Activated effector memory CD4-positive, alpha-beta T cell treated with Interleukin-2 at 50 U/mL for 16 hours (primary cell): Measurements from ENCODE around the gene DDX3X.
"Not testable (repeated sequence)": the region's sequence is repeated elsewhere in the genome, so short reads cannot be mapped to it uniquely, and the experiment has no call there.

Source experiments
- DNase-seq: peaks from one replicate; pipeline ENCODE4 v3.0.0-alpha.2; 2020

The DDX3X gene

DNA sequence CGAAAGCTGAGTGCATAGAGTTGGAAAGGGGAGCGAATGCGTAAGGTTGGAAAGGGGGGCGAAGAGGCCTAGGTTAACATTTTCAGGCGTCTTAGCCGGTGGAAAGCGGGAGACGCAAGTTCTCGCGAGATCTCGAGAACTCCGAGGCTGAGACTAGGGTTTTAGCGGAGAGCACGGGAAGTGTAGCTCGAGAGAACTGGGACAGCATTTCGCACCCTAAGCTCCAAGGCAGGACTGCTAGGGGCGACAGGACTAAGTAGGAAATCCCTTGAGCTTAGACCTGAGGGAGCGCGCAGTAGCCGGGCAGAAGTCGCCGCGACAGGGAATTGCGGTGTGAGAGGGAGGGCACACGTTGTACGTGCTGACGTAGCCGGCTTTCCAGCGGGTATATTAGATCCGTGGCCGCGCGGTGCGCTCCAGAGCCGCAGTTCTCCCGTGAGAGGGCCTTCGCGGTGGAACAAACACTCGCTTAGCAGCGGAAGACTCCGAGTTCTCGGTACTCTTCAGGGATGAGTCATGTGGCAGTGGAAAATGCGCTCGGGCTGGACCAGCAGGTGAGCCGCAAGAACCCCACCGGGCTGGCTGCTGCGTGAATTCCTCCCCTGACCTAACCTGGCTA lies at the start of gene DDX3X:
DDX3X (plus strand) TSS at position 419 of the 619 bp plus-strand sequence; CDS start at position 510, 91 bp downstream.
- peak; percentile 70 for DNase-seq

DNA sequence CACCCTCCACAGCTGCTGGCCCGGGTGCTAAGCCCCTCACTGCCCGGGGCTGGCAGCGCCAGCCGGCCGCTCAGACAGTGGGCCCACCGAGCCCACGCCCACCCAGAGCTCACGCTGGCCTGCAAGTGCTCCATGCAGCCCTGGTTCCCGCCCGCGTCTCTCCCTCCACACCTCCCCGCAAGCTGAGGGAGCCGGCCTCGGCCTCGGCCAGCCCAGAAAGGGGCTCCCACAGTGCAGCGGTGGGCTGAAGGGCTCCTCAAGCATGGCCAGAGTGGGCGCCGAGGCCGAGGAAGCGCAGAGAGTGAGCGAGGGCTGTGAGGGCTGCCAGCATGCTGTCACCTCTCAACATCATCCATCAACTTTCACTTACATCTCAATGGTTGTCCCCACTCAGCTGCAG lies 48.0 kb upstream of the DDX3X start:
- not testable (repeated sequence) for DNase-seq

DNA sequence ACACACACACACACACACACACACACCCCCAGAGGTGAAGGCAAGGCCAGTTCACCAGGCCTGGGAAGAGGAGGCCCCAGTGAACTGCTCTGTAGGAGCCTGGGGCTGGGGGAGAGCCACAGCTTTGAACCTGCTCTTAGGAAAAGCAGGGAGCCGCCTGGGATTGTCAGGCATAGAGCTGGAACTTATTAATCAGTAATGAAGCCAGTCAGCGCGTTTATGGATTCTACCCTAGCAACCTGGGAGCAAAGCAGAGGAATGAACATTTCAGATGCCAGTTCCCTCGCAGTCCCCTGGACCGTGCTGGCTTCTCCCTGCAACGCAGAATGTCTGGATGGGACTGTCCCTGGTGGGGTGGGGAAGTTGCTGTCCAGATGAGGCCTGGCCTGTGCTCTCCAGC lies 45.3 kb upstream of the DDX3X start:
- DNase-seq: no peak

DNA sequence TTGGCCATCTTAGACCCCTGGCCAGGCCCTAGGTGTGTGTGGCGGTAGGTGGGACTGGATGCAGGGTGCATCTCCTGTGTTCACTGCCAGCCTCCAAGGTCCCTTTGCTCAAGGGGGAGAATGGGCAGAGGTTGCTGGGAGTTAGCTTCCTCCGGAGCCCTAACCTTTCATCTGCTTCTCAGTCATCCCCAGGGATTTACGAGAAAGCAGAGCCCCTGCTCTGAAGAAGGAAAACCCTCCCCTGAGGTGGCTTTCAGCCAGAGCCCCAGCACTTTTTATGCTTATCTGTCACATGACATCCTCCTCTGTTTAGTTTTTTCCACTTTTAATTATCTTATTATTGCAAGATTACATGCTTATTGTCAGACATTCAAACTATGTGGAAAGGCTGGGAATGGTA lies 44.9 kb upstream of the DDX3X start:
- no peak for DNase-seq

DNA sequence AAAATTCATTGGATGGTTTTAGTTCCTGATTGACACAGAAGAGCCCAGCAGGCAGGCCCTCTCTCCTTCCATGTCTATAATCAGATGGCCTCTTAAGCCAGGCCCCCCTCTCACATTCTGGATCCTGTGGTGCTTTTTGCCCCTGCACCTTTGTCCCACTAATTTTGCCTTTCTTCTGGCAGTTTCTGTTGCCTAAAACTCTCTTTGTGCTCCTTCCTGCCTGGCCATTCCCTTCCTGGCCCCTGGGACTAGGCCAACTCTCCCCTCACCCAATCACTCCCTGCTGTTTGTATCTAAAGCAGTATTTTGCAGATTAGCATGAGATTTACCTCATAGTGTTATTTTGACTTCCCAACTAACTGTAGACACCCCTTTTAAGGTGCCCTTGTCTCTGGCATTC lies 42.7 kb upstream of the DDX3X start:
- no peak for DNase-seq

DNA sequence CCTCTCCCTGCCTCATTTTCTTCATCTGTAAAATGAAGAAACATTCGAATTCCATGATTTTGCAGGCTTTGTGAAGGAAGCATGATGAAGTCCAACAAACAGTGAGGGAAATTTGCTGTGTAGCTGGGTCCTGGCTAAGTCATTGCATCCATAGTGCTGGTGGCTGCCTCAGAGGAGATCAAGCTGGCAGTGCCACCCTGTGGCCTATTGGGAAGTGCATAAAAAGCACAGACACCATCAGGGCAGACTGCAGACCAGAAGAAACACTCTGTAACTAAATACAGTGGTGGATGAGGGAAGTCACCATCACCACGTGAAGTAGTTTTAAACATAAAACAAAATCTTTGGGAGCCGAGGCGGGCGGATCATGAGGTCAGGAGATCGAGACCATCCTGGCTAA lies 40.7 kb upstream of the DDX3X start:
- DNase-seq: no peak

DNA sequence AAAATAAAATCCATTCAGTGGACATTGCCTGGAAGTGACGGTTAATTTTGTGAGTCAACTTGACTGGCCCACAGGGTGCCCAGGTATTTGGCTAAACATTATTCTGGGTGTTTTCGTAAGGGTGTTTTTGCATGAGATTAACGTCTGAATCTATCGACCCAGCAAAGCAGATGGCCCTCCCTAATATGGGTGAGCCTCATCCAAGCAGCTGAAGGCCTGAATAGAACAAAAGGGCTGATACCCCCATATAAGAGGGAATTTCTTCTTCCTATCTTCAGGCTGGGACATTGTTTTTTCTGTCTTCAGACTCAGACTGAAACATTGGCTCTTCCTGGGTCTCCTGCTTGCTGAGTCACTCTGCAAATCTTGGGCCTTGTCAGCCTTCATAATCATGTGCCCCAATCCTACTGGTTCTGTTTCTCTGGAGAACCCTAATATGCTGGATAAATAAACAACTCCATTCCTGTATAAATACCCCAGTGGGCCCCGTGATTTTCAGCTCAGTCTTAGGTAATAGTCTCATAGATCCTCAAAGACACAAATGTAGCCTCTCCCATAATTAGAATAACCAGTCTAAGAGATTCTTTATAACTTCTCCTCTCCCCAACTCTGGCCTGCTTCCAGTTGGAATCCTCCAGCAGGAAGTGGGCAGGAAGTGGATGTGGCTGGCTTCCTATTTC lies 33.1 kb upstream of the DDX3X start:
- DNase-seq: no peak

DNA sequence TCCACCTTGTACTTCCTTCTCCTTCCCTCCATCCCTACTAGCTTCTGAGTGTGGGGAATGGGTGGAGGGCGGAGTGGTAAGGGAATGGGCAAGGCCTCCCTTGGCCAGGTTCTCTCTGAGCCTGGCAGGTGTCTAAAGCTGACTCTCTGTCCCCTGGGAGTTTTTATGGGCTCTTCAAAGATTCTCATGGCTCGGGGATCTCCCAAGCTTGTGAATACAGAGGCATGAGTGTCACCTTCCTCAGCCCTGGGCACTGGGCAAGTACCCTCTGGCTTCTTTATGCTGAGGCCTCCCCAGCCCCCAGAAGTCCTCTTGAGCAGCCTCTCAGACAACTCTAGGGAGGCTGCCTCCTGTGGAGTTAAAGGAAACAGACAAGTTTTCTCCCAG lies 32.5 kb upstream of the DDX3X start:
- DNase-seq: no peak

DNA sequence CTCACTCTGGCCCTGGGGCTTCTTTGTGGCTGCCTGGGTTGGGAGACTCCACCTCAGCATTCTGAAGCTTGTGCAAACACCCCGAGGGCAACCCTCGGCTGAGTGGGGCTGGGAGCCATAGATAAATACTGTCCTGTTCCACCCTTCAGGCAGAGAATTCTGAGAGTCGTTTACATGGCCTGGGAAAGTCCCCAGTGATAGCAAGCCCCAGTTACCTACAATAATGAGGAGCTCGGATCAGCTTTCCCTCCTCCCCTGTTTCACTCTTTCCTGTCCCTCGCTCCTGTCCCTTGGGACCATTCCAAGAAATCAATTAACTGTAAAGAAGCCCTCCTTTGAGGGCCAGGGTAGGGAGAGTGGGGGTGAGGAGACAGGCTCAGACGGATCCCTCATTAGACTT lies 31.6 kb upstream of the DDX3X start:
- no peak for DNase-seq

DNA sequence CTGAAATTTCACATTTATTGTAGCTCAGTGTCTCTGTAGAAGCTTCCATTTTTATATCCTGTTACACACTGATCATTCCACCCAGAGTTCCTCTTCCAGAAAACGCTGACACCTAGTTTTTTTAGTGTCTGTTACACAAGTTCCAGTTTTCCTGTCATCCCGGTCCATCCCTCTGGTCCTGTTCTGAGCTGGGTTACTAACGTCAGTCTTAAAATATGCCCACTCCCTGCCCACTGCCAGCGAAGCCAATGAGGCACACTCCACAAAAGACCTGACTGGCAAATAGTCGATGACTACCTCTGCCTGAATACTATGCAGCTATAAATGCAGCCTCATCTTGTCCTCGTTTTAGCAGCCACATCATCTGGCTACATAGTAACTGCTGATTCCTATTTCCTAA lies 30.9 kb upstream of the DDX3X start:
- no peak for DNase-seq

DNA sequence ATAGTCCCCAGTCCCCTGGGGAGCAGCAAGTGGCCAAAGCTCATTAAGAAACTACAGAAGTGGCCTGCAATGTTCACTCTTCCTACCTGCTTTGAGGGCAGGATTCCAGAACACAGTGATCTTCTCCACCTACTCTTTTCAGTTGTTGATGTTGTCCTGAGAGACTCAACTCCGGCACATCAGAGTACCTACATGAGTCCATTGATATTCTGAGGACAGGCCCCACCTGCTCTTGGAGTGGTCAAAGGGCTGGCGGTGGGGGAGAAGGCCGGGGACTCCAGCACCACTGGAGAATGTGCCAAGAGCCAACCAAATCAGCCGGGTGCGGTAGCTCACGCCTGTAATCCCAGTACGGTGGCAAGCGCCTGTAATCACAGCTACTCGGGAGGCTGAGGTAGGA lies 29.8 kb upstream of the DDX3X start:
- no peak for DNase-seq

DNA sequence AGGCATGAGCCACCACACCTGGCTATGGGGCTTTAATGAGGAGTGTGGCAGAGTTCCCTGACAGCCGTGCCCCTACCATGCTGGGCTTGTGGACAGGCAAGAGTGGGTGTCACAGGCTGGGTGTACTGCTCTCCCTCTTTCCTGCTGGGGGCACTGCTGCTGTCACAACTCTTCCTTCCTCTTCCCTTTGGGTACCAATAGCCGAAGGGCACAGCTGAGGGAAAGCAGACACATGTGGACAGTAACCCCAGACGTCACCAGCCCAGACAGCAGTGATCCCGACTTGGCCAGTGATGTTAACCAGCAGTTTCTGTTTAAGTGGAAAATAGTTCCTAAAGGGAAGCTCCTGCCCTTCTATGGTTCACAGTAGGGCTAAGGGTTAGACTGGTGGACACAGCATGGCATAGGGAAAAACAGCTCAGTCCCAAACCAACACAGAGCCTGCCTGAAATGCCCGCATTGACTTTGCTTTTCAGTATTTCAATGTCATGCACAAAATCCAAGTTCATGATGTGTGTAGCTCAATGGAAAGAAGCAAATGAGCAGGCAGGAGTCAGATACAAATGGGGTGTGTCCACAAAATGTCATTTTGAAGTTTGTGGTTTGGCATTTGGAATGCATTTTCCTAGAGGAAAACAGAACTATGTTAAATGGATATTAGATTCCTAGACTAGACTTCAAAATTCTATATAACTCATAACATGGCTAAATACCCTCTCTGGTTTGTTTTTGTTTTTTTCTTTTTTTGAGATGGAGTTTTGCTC lies 24.9 kb upstream of the DDX3X start:
- DNase-seq: no peak

DNA sequence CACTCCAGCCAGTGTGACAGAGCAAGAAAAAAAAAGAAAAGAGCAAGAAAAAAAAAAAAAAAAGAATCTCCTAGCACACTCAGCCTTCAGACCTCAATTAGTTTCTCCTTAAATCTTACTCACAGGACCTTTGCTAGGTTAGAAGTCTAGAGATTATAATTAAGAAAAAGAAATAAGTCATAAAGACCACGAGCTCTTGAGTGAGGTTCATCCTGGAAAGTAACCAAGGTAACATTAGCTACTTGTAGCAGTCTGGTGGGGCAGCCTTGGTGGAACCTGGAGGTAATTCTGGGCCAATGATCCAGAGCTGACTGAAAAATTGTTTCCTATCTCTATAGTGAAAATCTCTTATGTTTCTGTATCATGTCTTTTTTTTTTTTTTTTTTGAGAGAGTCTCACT lies 21.2 kb upstream of the DDX3X start:
- DNase-seq: no peak

DNA sequence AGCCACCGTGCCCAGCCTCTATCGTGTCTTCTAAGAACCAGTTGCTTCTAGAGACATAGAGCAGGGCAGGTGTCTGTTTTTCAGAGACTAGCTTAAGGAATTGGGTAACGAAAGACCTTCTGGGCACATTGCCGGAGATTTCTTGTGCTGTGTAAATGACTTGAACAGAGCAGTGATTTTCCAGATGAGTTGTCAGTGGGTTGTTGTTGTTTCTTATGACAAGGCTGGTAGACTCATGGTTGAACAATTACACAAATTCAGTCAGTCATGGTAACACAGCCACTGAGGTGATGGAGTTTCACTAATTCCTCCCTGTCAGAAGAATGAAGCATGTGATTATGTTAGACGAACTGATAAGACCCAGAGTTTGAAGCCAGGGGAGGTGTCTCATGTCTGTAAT lies 20.5 kb upstream of the DDX3X start:
- no peak for DNase-seq

DNA sequence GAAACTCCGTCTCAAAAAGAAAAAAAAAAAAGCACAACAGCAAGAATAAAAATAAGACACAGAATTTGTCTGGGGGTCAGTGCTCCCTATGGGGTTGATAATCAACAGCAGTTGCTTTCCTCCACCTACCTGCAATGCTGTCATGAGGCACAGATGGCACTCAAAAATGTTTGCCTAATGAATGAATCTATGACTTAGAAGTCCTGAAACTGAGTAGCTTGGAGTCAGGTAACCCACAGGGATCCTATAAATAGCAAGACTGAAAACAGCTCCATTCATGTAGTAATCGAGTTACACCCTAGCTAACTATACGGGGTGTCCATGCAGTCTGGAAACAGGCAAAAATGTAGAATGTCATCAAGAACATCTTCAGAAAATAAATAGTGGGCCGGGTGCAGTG lies 19.8 kb upstream of the DDX3X start:
- no peak for DNase-seq

DNA sequence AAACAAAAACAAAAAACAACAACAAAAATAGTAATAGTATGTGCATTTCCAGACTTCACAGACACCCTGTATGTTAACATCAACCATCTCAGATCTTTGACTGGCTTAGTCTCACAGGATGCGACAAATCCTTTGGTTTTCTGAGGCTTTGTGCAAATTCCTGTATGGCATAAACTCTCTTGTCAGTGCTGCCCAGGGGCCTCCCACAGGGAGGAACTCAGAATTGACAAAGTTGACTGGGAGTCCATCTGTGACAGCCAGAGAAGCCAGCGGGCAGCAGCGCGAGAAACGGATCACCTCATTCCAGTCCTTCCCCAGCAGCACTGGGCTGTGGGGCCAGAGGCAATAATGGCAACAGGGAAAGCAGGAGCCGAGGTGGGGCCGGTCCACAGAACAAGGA lies 19.1 kb upstream of the DDX3X start:
- DNase-seq: no peak

DNA sequence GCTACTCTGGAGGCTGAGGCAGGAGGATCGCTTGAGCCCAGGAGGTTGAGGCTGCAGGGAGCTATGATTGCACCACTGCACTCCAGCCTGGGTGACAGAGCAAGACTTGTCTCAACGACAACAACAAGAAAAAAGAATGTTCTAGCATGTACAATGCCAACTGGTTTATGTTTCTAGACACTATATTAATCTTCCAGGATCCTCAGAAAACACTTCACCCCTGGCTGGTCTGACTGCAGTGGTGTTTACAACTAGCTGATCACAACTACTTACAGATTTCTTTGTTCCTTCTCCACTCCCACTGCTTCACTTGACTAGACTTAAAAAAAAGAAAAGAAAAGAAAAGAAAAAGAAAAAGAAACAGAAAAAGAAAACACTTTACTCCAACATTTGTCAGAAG lies 17.7 kb upstream of the DDX3X start:
- not testable (repeated sequence) for DNase-seq

DNA sequence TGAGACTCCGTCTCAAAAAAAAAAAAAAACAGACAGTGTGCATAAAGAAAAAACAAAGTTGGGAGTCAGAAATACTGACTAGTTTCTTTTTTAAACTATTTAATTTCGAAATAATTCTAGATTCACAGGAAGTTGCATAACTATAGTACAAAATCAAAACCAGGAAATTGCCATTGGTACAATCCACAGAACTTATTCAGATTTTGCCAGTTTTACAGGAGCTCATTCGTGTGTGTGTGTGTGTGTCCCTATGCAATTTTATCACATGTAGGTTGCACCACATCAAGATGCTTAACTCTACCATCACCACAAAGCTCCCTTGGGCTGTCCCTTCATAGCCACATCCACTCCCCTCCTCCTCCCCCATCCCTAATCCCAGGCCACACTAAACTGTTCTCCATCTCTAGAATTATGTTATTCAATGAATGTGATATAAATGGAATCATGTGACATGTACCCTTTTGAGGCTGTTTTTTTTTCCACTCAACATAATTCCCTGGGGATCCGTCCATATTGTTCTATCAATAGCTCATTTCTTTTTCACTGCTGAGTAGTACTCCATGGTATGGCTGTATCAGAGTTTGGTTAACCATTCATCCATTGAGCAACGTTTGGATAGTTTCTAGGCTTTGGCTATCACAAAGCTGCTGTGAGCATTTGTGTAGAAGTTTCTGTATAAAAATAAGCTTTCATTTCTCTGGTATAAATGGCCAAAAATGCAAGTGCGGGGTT lies 16.3 kb upstream of the DDX3X start:
- DNase-seq: no peak

DNA sequence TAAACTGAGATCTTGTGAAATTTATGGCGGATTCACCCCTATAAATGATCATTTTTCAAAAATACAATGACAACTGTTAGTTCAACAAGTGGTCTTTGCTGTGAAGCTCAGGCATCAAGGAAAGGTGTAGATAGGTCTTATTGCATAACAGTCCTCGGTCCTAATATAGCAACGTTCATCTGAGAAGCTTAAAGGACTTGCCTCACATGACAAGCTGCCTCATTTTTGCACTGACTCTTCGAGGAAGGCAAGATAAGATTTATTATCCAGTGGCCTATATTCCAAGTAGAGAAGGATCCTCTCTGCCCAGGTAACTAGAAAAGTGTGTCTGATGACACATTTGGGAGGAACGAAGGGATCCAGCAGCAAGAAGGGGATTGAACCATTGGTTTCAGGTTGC lies 13.6 kb upstream of the DDX3X start:
- DNase-seq: no peak

DNA sequence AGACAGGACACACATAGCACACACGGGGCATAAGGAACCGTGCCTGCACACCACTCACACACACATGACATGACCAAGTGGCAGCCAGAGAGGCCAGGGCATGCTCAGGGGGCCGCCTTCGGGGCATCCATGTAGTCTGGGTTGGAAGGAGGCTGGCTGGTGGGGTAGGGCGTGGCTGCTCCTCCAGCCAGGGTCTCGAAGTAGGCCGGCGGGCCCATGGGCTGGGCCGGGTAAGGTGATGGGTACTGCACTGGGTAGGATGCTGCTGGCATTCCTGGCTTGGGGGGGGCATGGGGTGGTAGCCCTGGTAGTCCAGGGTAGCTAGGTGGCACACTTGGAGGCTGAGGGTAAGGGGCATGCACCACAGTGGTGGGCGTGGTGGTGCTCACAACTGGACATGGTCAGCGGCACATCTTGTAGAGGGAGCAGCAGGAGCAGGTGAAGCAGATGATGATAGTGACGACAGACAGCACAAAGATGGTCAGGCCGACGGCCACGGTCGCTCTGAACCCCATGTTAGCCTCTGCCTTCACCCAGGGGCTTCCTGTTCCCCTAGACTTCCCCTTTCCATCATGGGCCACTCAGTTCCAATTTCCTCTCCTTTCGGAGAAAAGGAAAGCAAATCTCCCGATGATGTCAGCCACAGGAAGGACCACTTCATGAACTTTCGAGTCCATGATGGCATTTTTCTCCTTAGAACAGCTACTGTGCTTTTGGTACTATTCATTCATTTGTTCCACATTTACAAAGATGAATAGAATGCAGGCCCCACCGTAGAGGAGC lies 10.9 kb upstream of the DDX3X start:
- DNase-seq: no peak

DNA sequence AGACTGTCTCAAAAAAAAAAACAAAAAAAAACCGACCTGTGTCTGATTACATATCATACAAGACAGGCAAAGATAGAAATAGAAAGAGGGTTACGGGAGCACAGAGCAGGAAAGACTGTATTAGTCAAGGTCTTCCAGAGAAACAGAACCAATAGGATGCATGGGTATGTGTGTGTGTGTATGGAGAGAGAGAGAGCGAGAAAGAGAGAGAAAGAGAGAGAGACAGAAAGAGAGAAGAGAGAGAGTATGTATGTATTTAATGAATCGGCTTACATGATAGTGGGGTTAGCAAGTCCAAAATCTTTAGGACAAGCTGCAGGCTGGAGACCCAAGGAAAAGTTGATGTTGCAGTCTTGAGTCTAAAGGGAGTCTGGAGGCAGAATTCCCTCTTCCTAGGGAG lies 7.5 kb upstream of the DDX3X start:
- DNase-seq: no peak

DNA sequence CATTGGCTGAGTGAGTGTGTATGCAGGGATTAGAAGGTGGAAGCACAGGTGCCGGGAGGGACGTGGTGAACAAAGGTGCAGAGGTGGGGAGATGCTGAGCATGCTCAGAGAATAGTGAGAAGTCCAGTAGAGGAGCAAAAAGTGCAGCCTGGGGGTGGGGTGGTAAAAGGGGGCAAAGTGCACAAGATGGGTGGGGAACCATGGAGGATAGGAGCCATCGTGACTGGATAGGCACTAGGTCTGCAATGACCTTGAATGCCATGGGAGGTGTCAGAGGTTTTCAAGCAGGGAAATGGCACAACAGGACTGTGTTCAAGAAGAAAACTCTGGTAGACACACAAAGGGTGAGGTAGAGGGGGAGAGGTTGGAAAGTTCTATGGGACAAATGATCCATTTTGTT lies 6.6 kb upstream of the DDX3X start:
- no peak for DNase-seq

DNA sequence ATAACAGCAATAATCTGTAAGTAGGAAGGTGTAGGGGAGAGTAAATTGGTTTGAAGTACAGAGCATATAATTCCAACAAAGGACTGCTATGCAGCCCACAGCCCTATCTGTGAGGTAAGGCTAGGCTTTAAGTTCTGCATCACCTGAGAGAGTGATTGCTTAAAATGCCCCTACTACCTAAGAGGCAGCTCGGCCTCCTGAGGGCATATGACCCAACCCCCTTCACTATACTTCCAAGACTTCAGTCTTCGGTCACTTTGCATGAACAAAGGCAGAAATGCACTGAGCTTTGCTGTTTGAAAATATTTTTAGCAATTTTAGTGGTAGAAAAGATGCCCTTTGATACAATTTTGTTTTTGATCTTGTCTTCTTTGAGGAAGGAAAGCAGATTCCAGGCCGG lies 4.9 kb upstream of the DDX3X start:
- DNase-seq: no peak
